LNCaP clone FGC (cell line): ENCODE results near the gene ZP4.
"Not testable (repeated sequence)": the region's sequence is repeated elsewhere in the genome, so short reads cannot be mapped to it uniquely, and the experiment has no call there.

Experiments
- DNase-seq: peaks from one replicate; pipeline ENCODE4 v3.0.0-alpha.2; 2011; ENCODE audit warnings: low read depth
- H3K4me3 ChIP-seq: 2 replicates; pipeline ENCODE4 v1.5.1; 2011; ENCODE audit warnings: mild to moderate bottlenecking, low read depth, low read length, control low read depth
- TF ChIP-seq, protein P1 (sequence below): IDR thresholded peaks from 2 replicates; pipeline ENCODE4 v1.5.1; 2012; ENCODE audit warnings: mild to moderate bottlenecking; ENCODE audit not compliant: control insufficient read depth, insufficient read depth; ENCODE audit errors: extremely low read depth

ZP4 gene

DNA sequence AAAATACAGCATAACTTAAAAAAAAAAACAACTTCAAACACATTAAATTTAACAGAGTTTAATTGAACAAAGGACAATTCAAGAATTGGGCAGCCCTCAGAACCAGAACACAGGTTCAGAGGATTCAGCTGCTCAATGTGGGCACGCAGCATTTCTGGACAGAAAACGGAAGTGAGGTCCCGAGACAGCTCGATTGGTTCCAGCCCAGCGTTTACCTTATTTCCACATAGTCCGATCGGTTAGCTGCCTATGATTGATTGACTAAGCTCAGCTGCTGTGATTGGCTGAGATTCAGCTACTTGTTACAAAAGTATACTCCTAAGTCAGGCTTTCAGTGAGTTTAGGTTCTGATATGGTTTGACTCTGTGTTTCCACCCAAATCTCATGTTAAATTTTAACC is 33.3 kb downstream of the ZP4 start:
- TF ChIP-seq, protein P1, sequence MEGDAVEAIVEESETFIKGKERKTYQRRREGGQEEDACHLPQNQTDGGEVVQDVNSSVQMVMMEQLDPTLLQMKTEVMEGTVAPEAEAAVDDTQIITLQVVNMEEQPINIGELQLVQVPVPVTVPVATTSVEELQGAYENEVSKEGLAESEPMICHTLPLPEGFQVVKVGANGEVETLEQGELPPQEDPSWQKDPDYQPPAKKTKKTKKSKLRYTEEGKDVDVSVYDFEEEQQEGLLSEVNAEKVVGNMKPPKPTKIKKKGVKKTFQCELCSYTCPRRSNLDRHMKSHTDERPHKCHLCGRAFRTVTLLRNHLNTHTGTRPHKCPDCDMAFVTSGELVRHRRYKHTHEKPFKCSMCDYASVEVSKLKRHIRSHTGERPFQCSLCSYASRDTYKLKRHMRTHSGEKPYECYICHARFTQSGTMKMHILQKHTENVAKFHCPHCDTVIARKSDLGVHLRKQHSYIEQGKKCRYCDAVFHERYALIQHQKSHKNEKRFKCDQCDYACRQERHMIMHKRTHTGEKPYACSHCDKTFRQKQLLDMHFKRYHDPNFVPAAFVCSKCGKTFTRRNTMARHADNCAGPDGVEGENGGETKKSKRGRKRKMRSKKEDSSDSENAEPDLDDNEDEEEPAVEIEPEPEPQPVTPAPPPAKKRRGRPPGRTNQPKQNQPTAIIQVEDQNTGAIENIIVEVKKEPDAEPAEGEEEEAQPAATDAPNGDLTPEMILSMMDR = no peak
- H3K4me3 ChIP-seq = no peak overlapping the region
- no peak for DNase-seq

GRCh38 chr1:237852342-237852741 is 38.4 kb downstream of the ZP4 start:
- TF ChIP-seq, protein P1 = no peak
- DNase-seq = no peak
- H3K4me3 ChIP-seq = no peak overlapping the region

- TF ChIP-seq, protein P1 = peak; percentile 82
- no peak overlapping the region for H3K4me3 ChIP-seq
- DNase-seq = no peak
Observed at GRCh38 chr1:237851210-237851845, 39.4 kb downstream of the ZP4 start.

DNA sequence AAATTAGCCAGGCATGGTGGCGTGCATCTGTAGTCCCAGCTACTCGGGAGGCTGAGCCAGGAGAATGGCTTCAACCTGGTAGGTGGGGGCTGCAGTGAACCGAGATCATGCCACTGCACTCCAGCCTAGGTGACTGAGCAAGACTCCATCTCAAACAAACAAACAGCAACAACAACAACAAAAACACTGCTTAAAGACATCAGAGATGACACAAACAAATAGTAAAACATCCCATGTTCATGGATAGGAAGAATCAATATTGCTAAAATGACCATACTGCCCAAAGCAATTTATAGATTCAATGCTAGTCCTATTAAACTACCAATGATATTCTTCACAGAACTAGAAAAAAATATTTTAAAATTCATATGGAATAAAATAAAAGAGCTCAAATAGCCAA is 47.2 kb downstream of the ZP4 start:
- not testable (repeated sequence) for H3K4me3 ChIP-seq, DNase-seq

DNA sequence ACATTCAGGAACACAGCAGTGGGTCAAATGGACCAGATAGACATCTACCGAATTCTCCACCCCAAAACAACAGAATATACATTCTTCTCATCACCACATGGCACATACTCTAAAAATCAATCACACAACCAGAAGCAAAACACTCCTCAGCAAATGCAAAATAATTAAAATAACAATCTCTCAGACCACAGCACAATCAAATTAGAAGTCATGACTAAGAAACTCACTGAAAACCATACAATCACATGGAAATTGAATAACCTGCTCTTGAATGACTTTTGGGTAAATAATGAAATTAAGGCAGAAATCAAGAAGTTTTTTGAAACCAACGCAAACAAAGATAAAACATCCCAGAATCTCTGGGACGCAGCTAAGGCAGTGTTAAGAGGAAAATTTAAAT is 49.2 kb downstream of the ZP4 start:
- TF ChIP-seq, protein P1 = no peak
- no peak for DNase-seq
- no peak overlapping the region for H3K4me3 ChIP-seq

- TF ChIP-seq, protein P1 = no peak
- no peak for DNase-seq
- H3K4me3 ChIP-seq = no peak overlapping the region
Observed at GRCh38 chr1:237838904-237839534, 51.7 kb downstream of the ZP4 start.

- DNase-seq = no peak
- TF ChIP-seq, protein P1 = no peak
- no peak overlapping the region for H3K4me3 ChIP-seq
Observed at GRCh38 chr1:237838320-237838719, 52.4 kb downstream of the ZP4 start.
